ENCODE data around the gene CLCN2. TPM values are rescaled to one million over a fixed set of nuclear protein-coding genes. Genes with fewer than 3 reads are reported as not detected.
A peak's percentile ranks its signal among the peaks of the same experiment; 100 is the strongest.

CLCN2 gene
- total RNA-seq, 1 donor from 2014 or later: 4.2 TPM

DNA sequence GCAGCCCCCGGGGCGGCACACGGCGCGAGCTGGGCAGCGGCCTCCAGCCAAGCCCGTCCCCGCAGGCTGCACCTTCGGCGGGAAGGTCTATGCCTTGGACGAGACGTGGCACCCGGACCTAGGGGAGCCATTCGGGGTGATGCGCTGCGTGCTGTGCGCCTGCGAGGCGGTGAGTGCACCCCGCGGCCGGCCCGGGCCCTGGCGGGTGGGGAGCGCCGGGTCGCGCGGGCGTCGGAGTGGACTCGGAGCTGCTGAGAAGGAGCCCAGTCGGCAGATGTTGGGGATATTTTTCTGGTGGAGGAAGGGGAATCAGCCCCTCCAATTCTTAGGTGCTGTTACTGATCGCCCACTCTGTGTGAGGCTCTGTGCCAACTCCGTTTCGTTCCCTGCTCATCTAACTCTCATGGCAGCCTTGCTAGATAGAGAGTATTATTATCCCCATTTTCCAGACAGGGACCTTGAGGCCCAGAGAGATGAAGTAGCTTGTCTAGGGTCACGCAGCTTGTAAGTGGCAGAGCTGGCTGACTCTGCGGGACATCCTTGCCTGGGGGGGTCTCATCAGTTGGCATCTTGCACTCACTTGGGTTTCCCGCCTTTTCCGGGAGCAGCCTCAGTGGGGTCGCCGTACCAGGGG, 19.3 kb upstream of the CLCN2 start:
- TF ChIP-seq, protein P1, sequence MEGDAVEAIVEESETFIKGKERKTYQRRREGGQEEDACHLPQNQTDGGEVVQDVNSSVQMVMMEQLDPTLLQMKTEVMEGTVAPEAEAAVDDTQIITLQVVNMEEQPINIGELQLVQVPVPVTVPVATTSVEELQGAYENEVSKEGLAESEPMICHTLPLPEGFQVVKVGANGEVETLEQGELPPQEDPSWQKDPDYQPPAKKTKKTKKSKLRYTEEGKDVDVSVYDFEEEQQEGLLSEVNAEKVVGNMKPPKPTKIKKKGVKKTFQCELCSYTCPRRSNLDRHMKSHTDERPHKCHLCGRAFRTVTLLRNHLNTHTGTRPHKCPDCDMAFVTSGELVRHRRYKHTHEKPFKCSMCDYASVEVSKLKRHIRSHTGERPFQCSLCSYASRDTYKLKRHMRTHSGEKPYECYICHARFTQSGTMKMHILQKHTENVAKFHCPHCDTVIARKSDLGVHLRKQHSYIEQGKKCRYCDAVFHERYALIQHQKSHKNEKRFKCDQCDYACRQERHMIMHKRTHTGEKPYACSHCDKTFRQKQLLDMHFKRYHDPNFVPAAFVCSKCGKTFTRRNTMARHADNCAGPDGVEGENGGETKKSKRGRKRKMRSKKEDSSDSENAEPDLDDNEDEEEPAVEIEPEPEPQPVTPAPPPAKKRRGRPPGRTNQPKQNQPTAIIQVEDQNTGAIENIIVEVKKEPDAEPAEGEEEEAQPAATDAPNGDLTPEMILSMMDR (conservative IDR thresholded peaks at IDR 0.05; ENCODE audit: low read depth, low read length): no peak
- DNase-seq (ENCODE audit: low read depth): no peak
- peak overlapping the region; percentile 54 for H3K4me3 ChIP-seq (ENCODE audit: low read depth, low read length)

DNA sequence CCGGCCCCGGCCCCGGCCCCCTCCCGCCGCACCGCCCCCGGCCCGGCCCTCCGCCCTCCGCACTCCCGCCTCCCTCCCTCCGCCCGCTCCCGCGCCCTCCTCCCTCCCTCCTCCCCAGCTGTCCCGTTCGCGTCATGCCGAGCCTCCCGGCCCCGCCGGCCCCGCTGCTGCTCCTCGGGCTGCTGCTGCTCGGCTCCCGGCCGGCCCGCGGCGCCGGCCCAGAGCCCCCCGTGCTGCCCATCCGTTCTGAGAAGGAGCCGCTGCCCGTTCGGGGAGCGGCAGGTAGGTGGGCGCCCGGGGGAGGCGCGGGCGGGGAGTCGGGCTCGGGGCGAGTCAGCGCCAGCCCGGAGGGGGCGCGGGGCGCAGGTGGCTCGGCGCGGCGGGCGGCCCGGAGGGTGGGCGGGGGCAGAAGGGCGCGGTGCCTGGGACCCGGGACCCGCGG, 18.8 kb upstream of the CLCN2 start:
- TF ChIP-seq, protein P1 (conservative IDR thresholded peaks at IDR 0.05; ENCODE audit: low read depth, low read length): no peak
- peak overlapping the region; percentile 54 for H3K4me3 ChIP-seq (ENCODE audit: low read depth, low read length)
- DNase-seq (ENCODE audit: low read depth): no peak

DNA sequence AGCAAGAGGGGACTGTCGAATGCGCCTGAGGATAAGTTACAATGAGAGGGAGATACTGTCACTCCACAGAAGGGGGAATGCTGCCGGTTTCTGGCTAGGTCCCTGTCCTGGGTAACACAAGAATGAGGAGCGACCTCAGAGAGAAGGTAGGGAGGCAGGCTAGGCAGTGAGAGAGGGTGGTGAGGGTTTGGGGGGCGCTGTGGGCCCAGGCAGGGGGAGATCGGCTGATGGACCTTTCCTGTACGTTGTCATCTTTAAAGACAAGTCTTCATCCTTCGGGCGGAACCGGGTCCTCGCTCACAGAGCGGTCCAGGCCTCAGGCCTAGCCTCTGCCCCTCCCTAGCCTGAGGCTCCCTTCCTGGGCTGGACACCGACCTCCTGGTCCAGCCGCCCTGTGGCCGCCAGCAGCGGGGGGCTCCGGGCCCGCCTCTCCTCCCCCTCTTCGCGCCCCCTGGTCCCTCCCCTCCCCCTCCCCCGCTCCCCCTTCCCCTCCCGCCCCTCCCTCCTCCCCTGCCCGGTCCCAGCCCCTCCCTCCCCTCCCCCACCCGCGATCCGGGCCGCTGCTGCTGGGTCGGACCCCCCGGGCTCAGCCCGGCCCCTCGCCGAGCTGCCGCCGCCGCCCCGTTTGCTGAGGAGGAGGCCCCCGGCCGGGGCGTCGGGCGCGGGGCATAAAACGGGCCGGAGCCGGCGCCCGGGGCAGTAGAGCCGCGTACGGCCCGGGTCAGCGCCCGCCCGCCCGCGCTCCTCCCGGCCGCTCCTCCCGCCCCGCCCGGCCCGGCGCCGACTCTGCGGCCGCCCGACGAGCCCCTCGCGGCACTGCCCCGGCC, 18.2 kb upstream of the CLCN2 start, which contains the start of gene CHRD:
CHRD (plus strand) TSS at position 697 of the 827 bp plus-strand sequence. CDS start 265 bp downstream, outside the sequence.
- peak within 1 kb of the TSS; percentile 54 for H3K4me3 ChIP-seq (ENCODE audit: low read depth, low read length)
- TF ChIP-seq, protein P1 (conservative IDR thresholded peaks at IDR 0.05; ENCODE audit: low read depth, low read length): no peak
- DNase-seq (ENCODE audit: low read depth): no peak

DNA sequence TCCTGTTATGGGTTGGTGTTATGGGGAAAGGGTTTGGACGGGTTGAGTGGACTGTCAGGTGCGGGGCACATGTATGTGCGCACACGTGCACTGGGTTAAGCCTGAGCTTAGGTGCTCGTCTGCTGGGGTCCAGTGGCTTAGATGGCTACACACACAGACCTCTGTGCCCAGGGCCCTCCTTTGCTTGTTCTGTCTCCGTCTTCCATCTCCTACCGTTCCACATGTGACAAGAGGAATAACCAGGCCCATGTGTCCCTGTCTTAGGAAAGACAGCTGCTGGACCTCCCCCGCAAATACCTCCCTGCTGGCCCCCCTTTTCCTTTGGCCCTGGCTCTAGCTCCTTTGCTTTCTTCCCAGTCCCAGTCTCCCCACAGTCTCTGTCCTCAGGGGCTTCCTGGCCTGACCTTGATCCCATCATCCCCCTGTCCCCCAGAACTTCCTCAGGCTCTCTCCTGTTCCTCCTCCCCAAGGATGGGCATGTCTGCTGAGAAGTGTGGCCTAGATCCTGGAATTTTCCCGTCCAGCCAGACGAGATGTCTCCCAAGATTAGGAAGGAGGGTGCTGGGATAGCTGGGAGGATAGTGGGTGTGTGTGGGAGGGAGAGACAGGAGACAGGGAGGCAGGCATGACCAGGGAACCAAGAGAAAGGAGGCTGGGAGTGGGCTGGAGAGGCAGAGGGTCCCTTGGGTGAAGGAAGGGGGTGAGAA, 17.4 kb upstream of the CLCN2 start:
- no peak for DNase-seq (ENCODE audit: low read depth)
- TF ChIP-seq, protein P1 (conservative IDR thresholded peaks at IDR 0.05; ENCODE audit: low read depth, low read length): no peak
- peak overlapping the region; percentile 4 for H3K4me3 ChIP-seq (ENCODE audit: low read depth, low read length)

DNA sequence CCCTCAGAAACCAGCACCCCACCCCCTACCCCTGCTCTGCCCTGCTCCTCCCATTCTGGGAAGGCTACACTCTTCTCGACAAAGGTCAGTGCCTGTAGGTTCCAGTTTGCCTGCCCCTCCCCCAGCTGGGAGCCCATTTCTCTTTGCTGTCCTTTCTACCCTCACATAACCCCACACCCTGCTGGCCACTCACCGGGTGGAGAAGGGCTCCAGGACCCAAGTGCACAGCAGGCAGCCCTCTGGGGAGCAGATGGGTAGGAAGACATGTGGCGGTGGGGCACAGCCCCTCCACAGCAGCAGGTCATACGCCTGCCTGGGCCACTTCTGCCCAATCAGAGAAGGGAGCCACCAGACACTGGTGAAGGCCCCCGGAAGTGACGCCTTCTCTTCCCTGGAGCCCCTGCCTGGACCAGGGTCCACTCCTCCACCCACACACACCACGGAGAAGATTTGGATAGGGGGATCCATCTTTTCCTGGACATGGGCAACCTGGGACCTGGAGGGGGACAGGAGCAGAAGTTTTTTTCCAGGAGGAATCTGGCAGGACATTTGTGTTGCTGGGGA, 16.6 kb upstream of the CLCN2 start, which contains the start of gene THPO:
THPO (minus strand) TSS at position 326 of the 564 bp plus-strand sequence. CDS start 1,948 bp downstream, outside the sequence.
- TF ChIP-seq, protein P1 (conservative IDR thresholded peaks at IDR 0.05; ENCODE audit: low read depth, low read length): no peak
- DNase-seq (ENCODE audit: low read depth): no peak
- peak within 1 kb of the TSS; percentile 39 for H3K4me3 ChIP-seq (ENCODE audit: low read depth, low read length)

DNA sequence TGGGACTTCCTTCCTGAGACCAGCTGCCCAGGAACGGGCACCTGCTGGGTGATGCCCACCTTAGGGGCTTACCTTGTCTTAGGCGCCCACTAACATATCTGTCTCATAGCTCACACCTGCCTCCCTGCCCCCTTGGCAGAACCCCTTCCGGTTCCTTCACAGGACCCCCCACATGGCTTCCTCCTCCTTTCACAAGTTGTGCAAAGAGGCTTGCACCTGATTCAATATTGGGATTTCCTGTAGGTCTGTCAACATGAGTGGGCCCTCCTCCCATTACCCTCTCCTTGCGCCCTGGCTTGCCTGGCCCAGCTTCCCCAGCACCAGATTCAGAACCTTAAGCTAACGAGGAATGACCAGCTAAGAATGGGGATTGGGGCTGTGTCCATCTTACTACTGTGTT, 16.0 kb upstream of the CLCN2 start:
- H3K4me3 ChIP-seq (ENCODE audit: low read depth, low read length): peak overlapping the region; percentile 39
- TF ChIP-seq, protein P1 (conservative IDR thresholded peaks at IDR 0.05; ENCODE audit: low read depth, low read length): no peak
- DNase-seq (ENCODE audit: low read depth): no peak

All from epithelial cell of proximal tubule (primary cell).